Measurements from ENCODE around the gene CARD9.
A peak's percentile ranks its signal among the peaks of the same experiment; 100 is the strongest.
"Not testable (repeated sequence)": the region's sequence is repeated elsewhere in the genome, so short reads cannot be mapped to it uniquely, and the experiment has no call there.

Gene CARD9, protein sequence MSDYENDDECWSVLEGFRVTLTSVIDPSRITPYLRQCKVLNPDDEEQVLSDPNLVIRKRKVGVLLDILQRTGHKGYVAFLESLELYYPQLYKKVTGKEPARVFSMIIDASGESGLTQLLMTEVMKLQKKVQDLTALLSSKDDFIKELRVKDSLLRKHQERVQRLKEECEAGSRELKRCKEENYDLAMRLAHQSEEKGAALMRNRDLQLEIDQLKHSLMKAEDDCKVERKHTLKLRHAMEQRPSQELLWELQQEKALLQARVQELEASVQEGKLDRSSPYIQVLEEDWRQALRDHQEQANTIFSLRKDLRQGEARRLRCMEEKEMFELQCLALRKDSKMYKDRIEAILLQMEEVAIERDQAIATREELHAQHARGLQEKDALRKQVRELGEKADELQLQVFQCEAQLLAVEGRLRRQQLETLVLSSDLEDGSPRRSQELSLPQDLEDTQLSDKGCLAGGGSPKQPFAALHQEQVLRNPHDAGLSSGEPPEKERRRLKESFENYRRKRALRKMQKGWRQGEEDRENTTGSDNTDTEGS

DNA sequence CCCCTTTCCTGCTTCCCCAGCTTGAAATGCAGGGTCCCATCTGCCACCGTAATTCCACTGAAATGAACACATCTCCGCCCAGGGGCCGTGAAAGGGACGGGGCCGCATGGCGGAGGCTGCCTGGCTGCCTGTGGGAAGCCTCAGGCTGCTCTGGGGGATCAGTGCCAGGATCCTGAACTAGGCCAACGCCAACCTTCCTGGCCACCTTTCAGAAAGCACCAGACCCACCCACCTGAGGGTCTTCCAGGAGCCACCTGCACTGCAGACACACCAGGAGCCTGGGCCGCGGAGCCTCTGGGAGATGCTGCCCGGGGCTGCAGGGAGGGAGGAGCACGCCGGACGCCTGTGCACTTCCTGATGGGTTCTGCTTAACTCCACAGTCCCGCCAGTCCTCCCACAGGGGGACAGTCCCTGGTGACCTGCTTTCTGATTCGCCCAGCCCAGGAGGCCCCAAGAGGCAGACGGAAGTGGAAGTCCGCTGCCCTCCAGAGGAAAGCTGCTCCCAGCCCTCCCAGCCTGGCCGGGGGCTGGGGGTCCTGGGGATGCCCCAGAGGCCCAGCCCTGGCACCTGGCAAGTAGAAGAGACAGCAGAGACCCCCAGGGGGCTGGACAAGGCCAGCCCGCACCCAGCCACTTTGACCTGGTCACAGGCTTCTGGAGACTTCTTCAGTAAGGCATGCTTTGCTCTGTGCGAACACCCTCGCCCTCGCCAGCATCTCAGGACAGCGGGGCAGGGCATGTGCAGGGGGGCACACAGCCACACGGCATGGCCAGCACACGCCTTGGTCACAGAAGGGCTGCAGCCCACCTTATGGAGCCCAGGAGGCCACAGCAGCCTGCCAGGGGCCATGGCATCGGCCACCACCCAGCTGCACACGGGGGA lies at the start of gene CARD9:
TSS of gene CARD9 (minus strand) at position 370 of the 883 bp plus-strand sequence. CDS start 1,591 bp downstream, outside the sequence.
- DNase-seq, result peak; percentile 91

DNA sequence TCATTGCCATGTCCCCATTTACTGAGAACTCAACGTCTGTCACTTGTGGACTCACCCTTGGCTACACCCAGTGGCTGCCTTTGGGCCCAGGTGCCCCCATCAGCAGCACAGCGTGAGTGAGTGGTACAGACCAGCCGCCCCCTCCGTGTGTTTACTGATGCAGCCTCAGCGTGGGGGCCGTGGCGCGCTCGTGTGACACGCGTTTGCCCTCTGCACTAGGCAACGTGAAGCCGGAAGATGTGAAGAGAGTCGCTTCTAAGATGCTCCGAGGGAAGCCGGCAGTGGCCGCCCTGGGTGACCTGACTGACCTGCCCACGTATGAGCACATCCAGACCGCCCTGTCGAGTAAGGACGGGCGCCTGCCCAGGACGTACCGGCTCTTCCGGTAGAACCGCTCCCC lies 49.4 kb upstream of the CARD9 start:
- DNase-seq, result no peak

DNA sequence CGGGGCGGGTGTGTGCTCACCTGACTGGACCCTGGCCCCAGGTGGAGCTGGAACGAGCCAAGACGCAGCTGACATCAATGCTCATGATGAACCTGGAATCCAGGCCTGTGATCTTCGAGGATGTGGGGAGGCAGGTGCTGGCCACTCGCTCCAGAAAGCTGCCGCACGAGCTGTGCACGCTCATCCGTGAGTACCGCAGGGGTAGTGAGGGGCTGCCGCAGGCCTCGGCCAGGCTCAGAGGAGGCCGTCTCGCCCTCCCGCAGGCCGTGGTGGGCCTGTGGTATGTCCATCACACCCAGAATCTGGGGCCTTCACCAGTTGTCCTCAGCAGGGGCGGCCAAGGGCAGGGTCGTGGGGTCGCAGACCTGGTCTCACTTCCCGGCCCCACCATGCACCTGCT lies 48.3 kb upstream of the CARD9 start:
- DNase-seq, result no peak

DNA sequence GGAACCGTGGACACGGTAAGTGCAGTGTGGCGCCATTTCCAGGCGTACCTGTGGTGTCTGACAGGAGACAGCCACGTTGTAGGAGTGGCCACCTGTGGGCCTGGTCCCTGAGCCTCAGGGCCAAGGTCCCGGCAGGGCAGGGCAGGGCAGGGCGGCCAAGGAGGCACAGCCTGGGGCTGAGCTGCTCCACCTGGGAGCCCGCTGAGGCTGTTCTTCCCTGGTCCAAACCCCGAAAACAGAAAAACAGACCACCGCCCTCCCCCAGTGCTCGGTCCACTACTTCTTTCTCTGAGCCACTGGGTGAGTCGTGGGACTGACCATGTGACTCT lies 45.6 kb upstream of the CARD9 start:
- DNase-seq, result no peak

DNA sequence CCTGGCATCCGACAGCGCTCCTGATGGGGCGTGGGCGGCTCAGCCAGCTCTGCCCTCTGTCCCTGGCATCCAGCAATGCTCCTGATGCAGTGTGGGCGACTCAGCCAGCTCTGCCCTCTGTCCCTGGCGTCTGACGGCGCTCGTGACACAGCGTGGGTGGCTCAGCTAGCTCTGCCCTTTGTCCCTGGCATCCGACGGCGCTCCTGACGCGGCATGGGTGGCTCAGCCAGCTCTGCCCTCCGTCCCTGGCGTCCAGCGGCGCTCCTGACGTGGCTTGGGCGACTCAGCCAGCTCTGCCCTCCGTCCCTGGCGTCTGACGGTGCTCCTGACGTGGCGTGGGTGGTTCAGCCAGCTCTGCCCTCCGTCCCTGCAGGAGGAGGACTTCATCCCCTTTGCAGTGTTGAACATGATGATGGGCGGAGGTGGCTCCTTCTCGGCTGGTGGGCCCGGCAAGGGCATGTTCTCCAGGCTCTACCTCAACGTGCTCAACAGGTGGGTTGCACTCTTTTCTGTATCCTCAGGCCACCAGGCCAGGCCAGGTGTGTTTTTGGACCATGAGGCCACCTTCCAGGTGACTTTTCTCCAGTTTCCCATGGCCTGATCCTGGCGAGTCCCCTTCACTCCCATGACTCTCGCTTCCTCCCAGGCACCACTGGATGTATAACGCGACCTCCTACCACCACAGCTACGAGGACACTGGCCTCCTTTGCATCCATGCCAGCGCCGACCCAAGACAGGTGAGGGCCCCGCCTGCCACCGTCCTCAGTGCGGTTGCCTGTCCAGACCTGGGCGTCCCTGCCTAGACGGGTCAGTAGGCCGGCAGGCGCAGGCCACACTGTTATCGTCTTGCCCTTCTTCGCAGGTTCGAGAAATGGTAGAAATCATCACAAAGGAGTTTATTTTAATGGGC lies 45.0 kb upstream of the CARD9 start:
- DNase-seq, result no peak

DNA sequence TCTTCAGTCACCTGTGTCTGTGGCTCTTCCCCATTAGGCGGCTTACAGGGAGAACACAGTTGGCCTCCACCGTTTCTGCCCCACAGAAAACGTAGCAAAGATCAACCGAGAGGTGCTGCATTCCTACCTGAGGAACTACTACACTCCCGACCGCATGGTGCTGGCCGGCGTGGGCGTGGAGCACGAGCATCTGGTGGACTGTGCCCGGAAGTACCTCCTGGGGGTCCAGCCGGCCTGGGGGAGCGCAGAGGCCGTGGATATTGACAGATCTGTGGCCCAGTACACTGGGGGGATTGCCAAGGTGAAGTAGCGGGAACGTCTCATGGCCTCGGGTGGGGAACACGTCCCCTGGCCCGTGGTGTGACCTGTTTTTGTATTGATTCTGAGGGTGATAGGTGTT lies 43.4 kb upstream of the CARD9 start:
- DNase-seq, result no peak

DNA sequence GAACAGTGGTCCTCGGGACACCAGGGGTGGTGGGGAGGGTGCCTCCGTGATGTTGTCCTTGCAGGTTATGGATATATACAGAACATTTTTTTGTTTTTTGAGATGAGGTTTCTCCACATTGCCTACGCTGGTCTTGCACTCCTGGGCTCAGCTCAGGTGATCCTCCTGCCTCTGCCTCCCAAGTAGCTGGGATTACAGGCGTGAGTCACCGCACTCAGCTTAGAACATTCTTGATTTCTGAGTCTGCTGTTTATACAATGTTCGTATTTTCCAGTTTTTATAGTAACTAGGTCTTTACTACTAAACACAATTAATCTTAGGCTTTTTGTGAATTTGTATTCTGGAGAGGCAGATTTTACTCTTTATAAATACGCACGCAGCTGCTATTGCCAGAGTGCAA lies 43.0 kb upstream of the CARD9 start:
- no peak for DNase-seq

DNA sequence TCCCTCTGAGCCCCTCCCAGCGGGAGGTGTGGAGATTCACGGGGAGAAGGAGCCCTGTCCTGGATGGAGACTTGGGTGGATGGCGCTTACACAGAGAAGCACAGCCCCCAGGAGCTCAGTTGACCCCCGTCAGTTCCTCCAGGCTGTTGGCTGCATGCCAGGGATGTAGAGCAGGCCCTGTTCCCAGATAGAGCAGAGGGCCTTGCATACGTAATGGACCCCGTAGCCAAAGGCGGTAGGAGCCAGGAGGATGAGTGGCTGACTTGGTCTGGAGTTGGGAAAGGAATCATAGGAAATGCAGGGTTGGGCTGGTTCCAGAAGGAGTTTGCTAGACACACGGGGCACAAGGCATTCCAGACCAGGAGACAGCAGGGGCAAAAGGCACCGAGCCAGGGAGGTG lies 39.5 kb upstream of the CARD9 start:
- DNase-seq, result no peak

DNA sequence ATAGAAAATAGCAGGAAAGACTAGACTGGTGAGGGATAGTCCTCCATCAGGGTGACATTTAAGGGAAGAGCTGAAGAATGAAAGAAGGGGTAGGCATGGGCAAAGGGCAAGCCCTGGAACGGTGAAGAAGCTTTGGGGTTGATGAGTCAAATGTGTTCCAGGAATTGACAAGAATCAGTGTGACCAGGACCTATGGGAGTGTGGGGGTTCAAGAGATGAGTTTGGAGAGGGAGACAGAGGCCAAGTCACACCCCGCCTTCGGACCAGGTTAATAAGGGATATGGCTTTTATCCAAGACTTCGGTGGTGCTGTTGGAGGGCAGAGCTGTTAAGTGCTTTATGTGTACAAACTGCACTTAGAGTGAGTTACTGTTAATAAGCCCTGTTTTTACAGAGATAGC lies 37.9 kb upstream of the CARD9 start:
- no peak for DNase-seq

DNA sequence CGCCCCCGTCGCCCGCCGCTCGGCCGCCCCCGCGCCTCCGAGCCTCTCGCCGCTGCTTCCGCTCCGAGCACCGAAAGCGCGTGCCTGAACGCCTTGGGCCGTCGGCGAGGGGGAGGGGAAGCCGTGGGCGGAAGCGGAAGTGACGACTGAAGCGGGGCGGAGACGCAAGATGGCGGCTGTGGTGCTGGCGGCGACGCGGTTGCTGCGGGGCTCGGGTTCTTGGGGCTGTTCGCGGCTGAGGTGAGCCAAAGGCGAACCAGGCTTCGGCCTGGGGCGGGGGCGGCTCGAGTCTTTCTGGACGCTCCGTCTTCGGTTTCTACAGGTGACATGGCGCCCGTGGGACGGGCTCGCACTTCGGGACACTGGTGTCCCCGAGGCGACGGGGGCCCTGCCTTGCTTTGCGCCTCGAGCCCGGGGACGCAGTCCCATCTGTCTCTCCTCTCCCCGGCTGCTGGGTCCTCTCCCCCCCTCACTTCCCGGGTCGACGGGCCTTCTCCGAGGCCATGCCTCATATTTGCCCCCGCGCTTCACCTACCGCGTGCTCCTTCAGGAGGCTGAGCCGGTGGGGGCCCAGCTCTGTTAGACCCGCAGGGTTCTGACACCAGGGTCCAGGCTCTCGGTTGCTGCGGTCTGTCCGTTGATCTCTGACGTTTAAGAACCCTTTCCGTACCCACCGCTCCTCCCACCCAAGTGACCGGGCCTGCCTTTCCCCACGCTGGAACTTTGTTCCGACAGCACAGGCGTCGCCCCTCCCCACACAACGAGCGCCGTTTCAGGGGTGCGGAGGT lies 37.2 kb upstream of the CARD9 start, which contains the start of the genes ENTR1 and PMPCA:
TSS of gene ENTR1 (minus strand) at position 115 of the 788 bp plus-strand sequence. CDS start 217 bp downstream, outside the sequence.
TSS of gene PMPCA (plus strand) at position 159 of the 788 bp plus-strand sequence. CDS start at position 170, 11 bp downstream.
- DNase-seq, result peak; percentile 94

DNA sequence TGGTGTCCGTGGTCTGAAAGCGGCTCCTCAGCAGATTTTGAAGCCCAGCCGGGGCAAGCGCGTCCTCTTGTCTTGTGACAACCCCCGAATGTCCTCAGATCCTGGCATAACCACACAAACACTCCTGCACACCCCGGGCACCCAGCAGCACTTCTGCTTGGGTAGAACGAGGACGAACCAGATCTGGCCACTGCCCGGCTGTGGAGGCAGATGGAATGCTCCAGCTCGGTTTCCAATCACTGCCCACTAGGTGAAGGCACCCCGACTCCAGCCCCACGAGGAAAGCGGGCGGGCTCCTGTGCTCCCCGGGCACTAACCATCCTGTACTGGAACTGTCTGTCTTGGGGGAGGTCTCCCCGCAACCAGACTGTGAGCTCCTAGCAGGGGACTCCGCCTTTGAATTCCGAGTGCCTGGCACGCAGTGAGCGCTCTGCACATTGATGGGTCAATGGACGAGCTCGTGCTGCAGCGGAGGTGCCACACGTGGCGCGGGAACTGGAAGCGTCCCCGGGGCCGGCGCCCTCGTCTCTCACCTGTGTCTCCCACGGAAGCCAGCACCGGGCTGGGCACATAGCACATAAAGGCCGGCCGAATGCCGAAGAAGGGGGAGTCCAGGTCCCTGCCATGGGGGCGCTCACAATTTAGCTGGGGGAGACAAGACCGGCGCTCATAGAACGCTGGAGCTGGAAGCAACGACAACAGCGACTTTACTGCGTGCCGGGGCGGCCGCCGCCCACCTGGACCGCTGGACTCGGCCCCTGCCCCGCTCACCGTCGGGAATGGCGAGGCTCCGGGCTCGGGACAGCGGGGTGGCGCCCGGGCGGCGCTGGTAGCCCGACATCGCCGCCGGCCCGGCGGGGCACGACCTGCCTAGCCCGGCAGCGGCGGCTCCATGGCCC lies 36.3 kb upstream of the CARD9 start:
- peak; percentile 21 for DNase-seq

DNA sequence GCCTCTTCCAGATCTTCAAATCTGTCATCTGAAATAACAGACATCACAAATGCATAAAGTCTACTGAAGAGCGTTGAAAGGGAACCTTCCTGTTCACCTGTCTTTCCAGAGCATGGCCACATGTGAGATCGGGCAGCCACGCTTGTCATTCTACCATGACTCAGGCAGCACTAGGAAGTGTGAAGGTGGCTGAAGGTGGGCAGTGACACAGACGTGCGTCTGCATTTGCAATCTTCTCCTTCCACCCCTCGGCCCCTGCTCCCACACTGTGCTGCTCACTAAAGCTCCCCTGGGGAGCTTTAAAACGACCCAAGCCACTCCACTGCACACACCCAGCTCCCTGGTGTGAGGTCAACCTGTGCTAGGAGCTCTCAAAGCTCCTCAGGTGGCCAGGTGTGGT lies 34.4 kb upstream of the CARD9 start:
- DNase-seq, result no peak

DNA sequence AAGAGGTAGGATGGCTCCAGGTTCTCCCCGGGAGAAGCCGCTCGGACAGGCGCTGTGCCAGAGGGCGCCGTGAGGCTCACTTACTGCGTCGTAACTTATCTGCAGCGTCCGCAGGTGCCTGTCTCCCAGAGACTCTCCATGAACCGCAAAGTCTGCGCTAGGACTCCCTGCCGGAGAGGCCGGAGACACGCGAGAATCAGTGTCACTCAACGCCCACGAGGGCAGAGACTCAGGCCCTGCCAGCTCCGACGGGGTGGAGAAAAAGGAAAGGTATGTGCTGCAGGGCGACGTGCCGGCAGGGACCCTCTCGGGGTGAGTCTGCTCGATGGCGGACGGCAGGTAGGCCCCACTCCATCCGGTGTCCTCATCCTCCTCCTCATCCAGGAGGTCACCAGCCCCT lies 33.6 kb upstream of the CARD9 start:
- not testable (repeated sequence) for DNase-seq

DNA sequence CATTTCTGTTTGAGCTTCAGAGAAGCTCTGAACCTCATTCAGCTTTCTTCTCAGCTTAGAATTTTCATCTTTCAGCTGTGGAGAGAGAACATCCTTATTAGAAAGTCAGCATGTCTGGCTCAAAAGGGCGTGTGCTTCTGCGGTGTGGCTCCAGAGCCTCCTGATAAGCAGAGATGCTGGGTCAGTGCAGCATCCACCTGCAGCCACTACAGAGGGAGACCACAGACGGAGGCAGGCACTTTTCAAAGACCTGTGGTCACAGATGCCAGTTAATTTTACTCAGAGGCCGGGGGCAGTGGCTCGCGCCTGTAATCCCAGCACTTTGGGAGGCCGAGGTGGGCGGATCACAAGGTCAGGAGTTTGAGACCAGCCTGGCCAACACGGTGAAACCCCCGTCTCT lies 32.4 kb upstream of the CARD9 start:
- not testable (repeated sequence) for DNase-seq

DNA sequence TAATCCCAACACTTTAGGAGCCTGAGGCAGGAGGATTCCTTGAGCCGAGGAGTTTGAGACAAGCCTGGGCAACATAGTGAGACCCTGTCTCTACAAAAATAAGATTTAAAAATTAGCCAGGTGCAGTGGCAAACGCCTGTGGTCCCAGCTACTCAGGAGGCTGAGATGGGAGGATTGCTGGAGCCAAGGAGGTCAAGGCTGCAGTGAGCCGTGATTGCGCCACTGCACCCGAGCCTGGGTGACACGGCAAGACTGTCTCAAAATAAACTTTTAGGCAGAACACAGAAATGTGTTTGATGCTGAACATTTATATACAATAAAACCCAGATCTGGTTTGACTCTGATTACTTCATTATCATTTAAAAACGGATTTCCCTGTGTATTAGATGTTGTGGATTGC lies 32.0 kb upstream of the CARD9 start:
- DNase-seq, result no peak

DNA sequence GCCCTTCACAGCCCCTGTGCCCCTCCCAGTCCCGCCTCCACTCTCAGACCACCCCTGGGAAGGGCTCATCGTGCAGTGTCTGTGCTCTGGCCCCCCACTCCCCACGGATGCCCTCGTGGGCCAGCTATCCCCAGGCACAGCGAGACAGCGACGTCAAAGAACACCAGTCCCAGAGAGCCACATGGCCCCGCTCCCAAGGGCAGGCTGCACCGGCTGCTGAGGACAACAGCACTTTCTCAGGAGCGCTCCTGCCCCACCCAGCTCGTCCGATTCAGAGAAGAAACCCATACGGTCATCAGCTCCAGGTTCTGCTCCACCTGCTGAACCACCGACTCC lies 31.3 kb upstream of the CARD9 start:
- DNase-seq, result no peak

DNA sequence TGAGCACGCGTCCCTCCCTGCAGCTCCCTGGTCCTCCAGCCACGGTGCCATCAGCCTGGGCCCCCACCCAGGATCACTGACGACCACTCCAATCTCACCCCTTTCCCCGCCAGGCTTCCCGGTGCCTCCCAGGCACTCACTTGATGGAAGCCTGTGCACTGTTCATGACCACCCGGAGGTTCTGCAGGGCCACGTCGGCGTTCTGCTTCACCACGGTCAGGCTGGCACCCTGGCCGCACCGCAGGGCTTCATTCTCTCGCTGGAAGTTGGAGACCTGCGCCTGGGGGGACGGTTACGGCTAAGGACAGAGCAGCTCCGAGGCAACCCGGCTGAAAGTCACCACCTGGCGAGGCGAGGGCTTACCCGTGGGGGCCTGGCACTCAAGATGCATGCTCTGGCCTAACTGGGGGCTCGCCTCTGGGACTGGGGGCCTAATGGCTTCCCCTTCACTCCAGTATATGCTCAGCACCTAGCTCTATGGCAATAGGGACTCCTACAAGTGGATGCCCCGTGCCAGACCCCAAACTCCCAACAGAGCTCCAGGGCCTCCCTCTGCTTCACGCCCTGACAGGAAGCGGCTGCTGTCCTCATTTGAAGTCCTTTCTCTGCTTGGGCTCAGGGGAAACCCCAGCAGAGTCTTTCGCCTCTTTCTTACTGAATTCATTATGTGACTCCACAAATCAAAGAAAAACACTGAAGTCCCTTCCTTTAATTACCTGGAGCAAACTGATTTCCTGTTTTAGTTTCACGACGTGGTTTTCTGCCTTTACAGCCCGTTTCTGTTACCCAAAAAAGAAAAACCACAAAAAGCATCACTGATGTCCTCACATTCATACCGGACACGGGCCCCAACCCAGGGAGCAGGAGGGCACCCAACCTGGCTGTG lies 30.7 kb upstream of the CARD9 start:
- no peak for DNase-seq

DNA sequence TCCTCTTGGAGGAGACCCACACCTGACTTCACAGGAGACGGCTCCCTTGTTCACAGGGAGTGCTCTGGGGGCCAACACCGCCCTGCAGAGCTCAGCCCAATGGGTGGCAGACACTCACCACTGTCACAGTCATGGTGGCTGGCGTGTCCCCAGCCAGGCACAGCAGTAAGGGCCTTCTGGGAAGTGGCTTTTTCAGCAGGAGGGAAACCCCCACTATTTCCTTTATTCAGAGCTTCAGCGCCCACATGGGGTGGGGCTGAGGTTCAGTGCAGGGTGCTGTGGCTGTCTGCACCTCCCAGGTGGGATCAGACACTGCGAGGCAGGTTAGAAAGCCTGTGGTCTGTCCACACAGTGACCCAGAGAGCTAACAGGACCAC lies 30.1 kb upstream of the CARD9 start:
- no peak for DNase-seq

DNA sequence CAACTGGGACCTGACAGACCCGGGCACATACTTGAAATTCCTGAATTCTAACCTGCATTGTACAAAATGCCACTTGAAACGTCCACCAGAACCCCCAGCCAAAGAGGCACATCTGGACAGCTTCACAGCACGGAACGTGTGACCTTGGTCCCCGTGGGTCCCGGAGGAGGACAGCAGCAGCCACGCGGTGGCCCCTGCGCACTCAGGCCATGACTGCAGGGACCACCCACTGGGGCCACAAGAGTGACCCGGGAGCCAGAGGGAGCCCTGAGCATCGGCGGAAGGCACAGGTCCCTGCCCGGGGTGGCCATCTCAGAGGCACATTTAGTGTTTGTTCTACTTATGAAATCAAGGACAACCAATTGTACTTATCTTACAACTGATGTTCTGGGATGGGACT lies 28.6 kb upstream of the CARD9 start:
- DNase-seq, result no peak

All from inflammatory macrophage treated with lipopolysaccharide for 4 hours (primary cell).